Measurements from ENCODE around the gene FAM174C. TPM values are rescaled to one million over a fixed set of nuclear protein-coding genes. Genes with fewer than 3 reads are reported as not detected.
"Not testable (repeated sequence)": the region's sequence is repeated elsewhere in the genome, so short reads cannot be mapped to it uniquely, and the experiment has no call there.

The FAM174C gene
- total RNA-seq, 4 donors from 2014 or later: 50.8 to 114 (median 64.6) TPM

DNA sequence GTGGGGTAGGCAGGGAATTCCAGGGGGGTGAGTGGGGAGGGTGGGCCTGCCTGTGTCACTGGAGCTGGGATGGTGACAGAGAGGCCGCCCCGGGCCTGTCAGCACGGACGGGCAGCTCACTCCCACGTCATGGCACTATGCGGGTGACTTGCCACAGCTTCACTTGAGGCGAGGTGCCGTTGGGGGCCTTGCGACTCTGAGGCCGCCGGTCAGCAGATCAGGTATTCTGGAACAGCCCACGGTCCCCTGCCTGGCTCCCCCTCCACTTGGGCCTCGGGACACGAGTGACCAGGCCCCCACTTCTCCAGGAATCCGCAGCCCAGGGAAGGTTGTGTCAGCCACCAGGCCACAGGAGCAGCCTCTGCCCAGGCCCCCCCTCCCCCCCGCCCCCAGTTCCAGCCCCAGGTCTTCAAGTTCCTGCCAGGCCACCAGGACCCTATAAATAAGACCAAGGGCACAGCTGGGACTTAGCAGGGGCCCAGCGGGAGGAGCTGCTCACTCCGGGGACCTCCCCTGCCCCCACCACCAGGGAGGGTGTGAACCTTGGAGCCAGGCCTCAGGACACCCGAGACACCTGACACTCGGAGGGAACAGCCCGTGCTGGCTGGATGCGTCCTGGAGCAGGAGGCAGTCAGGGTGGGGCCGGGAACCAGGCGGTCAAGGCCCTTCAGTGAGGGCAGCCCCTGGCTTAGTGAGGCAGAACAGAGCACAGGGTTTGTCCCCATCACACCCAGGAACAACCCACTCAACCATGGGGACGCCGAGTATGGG is 29.7 kb upstream of the FAM174C start:
- 52 to 58% methylated on average over 10 to 21 of the region's 26 CpGs for WGBS, 2 donors
- Histone ChIP-seq H3K9me3 (no peaks in the 10 kb centered on the region), H3K4me1 (peaks cover 53 to 68% of the 10 kb centered on the region in 2 donors), H3K27ac (peak overlapping the region; percentile 88 to 100 (median 96)), H3K27me3 (no peaks in the 10 kb centered on the region), H3K4me3 (replicated peaks in 1 of 3) (no peak overlapping the region), H3K36me3 (peaks cover 4 to 8% of the 10 kb centered on the region in 2 donors)
- peak in 1 of 2 donors; percentile 62 for TF ChIP-seq POLR2A (IDR thresholded peaks at IDR 0.05)
- TF ChIP-seq, protein P1, sequence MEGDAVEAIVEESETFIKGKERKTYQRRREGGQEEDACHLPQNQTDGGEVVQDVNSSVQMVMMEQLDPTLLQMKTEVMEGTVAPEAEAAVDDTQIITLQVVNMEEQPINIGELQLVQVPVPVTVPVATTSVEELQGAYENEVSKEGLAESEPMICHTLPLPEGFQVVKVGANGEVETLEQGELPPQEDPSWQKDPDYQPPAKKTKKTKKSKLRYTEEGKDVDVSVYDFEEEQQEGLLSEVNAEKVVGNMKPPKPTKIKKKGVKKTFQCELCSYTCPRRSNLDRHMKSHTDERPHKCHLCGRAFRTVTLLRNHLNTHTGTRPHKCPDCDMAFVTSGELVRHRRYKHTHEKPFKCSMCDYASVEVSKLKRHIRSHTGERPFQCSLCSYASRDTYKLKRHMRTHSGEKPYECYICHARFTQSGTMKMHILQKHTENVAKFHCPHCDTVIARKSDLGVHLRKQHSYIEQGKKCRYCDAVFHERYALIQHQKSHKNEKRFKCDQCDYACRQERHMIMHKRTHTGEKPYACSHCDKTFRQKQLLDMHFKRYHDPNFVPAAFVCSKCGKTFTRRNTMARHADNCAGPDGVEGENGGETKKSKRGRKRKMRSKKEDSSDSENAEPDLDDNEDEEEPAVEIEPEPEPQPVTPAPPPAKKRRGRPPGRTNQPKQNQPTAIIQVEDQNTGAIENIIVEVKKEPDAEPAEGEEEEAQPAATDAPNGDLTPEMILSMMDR (IDR thresholded peaks at IDR 0.05): no peak
- peak; percentile 99 for DNase-seq
- intact Hi-C loops (cut with DNase I): loop anchor here (2.0 kb wide), 1 partner anchor 21 kb away; no protein-coding TSS in a partner anchor

DNA sequence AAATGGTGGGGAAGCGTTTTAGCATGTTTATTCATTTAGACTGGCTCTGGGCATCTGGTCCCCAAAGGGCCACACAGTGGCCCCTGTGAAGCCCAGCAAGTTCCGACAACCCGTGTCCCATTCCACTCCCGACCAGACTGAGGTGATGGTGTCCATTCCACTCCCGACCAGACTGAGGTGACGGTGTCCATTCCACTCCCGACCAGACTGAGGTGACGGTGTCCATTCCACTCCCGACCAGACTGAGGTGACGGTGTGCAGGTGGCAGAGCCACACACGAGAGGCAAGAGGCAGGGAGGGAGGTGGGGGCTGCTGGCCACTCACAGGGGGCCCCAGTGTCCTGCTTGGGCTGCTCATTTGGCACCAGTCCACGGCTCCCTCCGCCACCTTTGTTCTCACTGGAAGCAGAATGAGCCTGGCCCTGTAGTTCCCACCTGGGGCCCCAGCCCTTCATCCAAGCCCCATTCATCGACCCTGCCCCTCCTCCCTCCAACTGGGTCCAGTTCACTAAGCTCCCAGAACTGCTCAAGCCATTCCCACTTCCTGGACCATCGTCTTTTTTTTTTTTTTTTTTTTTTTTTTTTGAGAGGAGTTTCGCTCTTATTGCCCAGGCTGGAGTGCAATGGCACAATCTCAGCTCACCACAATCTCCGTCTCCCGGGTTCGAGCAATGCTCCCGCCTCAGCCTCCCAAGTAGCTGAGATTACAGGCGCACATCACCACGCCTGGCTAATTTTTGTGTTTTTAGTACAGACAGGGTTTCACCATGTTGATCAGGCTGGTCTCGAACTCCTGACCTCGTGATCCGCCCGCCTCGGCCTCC is 28.9 kb upstream of the FAM174C start:
- peak; percentile 74 to 84 for DNase-seq
- H3K4me3 ChIP-seq (replicated peaks in 1 of 3); H3K9me3 ChIP-seq; intact Hi-C loops (cut with DNase I); H3K27me3 ChIP-seq: not testable (repeated sequence)
- H3K4me1 ChIP-seq: peaks cover 53 to 69% of the 10 kb centered on the region in 2 donors
- peak overlapping the region; percentile 88 to 100 (median 96) for H3K27ac ChIP-seq
- WGBS, 2 donors: 58% methylated on average over 26 to 27 of the region's 27 CpGs
- H3K36me3 ChIP-seq: peaks cover 9 to 12% of the 10 kb centered on the region in 2 donors

DNA sequence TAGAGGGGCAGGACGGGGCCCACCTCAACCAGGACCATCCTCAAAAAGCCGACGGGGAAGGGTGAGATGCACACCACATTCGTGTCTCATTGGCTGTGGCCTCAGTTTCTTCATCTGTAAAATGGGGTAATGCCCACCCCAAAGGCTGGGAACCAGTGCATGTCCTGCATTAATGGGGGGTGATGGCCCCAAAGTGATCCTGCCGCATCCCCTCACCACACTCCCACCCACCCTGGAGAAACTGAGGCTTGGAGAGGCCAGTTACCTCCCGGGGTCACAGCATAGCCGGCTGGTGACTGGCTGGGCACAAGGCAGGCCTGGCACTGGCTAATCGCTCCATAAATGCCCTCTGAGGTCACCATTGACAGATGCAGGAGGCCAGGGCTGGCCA is 27.6 kb upstream of the FAM174C start:
- DNase-seq: no peak
- H3K4me3 ChIP-seq (replicated peaks in 1 of 3): peak overlapping the region in 1 of 3 donors; percentile 79
- peaks cover 58 to 74% of the 10 kb centered on the region in 2 donors for H3K4me1 ChIP-seq
- H3K27ac ChIP-seq: peak overlapping the region; percentile 96 to 100 (median 99)
- TF ChIP-seq, protein P1 (IDR thresholded peaks at IDR 0.05): no peak
- TF ChIP-seq POLR2A (IDR thresholded peaks at IDR 0.05): no peak
- H3K27me3 ChIP-seq: no peaks in the 10 kb centered on the region
- peaks cover 16% of the 10 kb centered on the region in 2 donors for H3K36me3 ChIP-seq
- WGBS, 2 donors: 93 to 97% methylated on average over 4 to 5 of the region's 8 CpGs
- intact Hi-C loops (cut with DNase I): no loop called here
- no peaks in the 10 kb centered on the region for H3K9me3 ChIP-seq

DNA sequence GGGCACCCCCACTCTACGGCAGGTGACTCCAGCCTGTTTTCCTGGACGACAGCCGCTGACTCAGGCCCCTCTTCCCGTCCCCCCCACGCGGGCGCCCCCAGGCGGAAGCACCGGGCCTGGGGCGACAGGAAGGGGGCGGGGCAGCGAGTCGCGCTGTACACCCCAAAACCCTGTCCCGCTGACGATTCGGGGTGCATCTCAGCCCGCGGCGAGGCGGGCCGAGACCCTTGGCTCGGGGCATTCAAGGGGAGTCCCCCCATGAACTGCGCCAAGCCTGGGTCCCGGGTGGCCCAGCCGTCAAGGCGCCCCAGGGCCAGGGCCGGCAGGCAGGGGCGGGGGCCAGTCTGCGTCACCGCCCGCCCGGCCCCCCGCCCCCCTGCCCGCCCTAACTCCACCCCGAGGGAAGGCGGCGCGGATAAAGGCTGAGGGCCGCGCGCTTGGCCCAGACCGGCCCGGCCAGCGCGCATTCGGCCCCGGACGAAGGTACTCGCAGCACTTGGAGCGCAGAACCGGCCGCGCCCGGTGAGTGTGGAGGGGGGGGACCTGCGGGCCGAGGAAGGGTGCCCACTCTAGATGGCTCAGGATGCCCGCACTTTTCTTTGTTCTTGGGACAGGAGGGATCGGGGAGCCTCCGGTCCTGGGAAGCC is 27.1 kb upstream of the FAM174C start, which contains the start of gene MIDN:
TSS of gene MIDN (plus strand) at position 445 of the 647 bp plus-strand sequence. CDS start 1,714 bp downstream, outside the sequence.
- Histone ChIP-seq H3K4me1 (peaks cover 62 to 74% of the 10 kb centered on the region in 2 donors), H3K27ac (peak within 1 kb of the TSS; percentile 96 to 100 (median 99)), H3K9me3 (no peaks in the 10 kb centered on the region), H3K27me3 (no peaks in the 10 kb centered on the region), H3K4me3 (replicated peaks in 1 of 3) (peak within 1 kb of the TSS; percentile 59 to 87 (median 79)), H3K36me3 (peaks cover 16% of the 10 kb centered on the region in 2 donors)
- TF ChIP-seq, protein P1 (IDR thresholded peaks at IDR 0.05): peak in 2 of 6 experiments; percentile 4 to 5
- TF ChIP-seq POLR2A (IDR thresholded peaks at IDR 0.05): peak; percentile 79 to 96
- WGBS, 2 donors: 2% methylated on average over 11 of the region's 60 CpGs; no CpG with 5 or more reads in 1 of the 2 donors
- DNase-seq: peak; percentile 82 to 85
- intact Hi-C loops (cut with DNase I): no loop called here

DNA sequence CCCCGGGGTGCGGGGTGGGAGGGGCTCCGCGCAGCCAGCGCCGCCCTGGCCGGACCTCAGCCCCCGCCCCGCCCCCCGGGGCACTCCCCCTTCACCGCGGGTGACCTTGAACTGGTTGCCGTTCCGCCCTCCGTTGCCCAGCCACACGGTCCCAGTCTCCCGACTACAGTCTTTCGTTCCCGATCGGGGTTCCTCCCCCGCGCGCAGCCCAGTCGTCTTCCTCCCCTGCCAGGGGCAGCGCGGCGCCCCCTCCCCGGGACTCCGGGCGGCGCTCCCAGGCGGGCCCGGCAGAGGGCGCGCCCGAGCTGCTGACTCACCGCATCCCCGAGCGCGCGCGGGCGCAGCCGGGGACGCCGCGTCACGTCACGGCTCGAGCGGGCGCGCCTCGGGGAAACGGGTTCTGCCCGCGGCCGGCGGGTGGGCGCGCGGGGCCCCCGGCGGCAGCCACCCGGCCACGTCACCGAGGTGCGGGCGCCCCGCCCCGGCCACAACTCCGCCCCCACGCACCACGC is 26.5 kb upstream of the FAM174C start:
- H3K4me3 ChIP-seq (replicated peaks in 1 of 3): peak overlapping the region; percentile 59 to 87 (median 79)
- peaks cover 18 to 19% of the 10 kb centered on the region in 2 donors for H3K36me3 ChIP-seq
- 0% methylated on average over 7 of the region's 74 CpGs; no CpG with 5 or more reads in 1 of the 2 donors for WGBS, 2 donors
- intact Hi-C loops (cut with DNase I): no loop called here
- no peaks in the 10 kb centered on the region for H3K9me3 ChIP-seq
- H3K27me3 ChIP-seq: no peaks in the 10 kb centered on the region
- peak; percentile 81 to 83 for DNase-seq
- TF ChIP-seq, protein P1 (IDR thresholded peaks at IDR 0.05): peak; percentile 45 to 97 (median 86)
- no peak for TF ChIP-seq POLR2A (IDR thresholded peaks at IDR 0.05)
- peak overlapping the region; percentile 96 to 100 (median 99) for H3K27ac ChIP-seq
- H3K4me1 ChIP-seq: peaks cover 65 to 74% of the 10 kb centered on the region in 2 donors

Data from thyroid gland (tissue), 4 donors.